ENCODE results near the gene FAM222A.

DNA sequence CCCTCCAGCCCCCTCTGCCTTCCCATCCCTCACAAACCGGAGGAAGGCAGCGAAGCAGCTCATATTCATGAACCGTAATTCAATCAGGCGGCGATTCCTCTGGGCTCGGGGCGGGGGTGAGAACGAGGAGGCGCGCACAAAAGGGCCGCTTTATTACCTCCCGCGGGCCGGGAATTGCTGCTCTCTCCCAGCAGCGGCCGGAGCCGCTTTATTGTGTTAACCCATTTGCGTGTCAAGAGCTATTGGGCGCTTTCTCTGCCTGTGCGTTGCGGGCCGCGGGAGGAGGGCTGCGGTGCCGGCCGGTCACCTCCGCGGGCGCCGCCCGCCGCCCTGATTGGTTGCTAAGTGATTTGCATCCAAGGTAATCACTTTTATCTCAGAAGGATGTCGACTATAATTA is 4.8 kb downstream of the FAM222A start:
- TF ChIP-seq CTCF (conservative IDR thresholded peaks at IDR 0.05; ENCODE audit: low read depth, low read length) (no peak), EZH2 (IDR thresholded peaks at IDR 0.05; ENCODE audit: borderline replicate concordance, low read depth, low read length, poor library complexity, severe bottlenecking) (no peak)
